Measurements from ENCODE around the gene SAPCD2. TPM values are rescaled to one million over a fixed set of nuclear protein-coding genes. Genes with fewer than 3 reads are reported as not detected.
A peak's percentile ranks its signal among the peaks of the same experiment; 100 is the strongest.

The SAPCD2 gene
- total RNA-seq, 1 donor from 2014 or later = 1.0 TPM

DNA sequence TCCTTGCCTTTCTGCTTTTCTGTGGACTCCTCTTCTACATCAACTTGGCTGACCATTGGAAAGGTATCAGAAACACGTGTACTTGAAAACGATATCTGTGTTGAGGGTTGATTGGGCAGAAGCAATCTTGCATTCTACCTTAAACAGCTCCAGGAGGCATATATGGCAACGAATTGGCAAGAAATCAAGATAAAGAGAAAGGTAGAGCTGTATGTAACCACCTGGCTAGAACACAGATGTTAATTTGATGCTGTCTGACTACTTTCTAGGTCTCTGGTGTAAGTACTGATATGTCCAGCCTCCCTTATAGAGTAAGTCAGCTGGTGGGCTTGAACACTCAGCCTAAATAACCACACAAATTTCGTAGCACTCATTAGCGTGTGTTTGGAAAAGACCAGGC lies 17.8 kb upstream of the SAPCD2 start:
- TF ChIP-seq, protein P1, sequence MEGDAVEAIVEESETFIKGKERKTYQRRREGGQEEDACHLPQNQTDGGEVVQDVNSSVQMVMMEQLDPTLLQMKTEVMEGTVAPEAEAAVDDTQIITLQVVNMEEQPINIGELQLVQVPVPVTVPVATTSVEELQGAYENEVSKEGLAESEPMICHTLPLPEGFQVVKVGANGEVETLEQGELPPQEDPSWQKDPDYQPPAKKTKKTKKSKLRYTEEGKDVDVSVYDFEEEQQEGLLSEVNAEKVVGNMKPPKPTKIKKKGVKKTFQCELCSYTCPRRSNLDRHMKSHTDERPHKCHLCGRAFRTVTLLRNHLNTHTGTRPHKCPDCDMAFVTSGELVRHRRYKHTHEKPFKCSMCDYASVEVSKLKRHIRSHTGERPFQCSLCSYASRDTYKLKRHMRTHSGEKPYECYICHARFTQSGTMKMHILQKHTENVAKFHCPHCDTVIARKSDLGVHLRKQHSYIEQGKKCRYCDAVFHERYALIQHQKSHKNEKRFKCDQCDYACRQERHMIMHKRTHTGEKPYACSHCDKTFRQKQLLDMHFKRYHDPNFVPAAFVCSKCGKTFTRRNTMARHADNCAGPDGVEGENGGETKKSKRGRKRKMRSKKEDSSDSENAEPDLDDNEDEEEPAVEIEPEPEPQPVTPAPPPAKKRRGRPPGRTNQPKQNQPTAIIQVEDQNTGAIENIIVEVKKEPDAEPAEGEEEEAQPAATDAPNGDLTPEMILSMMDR (IDR thresholded peaks at IDR 0.05; ENCODE audit: unreplicated experiment) = no peak
- Mint-ChIP-seq H3K4me3 (ENCODE audit: unreplicated experiment) (peak overlapping the region; percentile 94), H3K27ac (ENCODE audit: unreplicated experiment) (peak overlapping the region; percentile 28), H3K9me3 (ENCODE audit: unreplicated experiment) (no peaks in the 10 kb centered on the region), H3K27me3 (ENCODE audit: unreplicated experiment) (peaks cover 22% of the 10 kb centered on the region), H3K36me3 (ENCODE audit: low read depth, unreplicated experiment) (peaks cover 30% of the 10 kb centered on the region), H3K4me1 (ENCODE audit: unreplicated experiment) (peaks cover 12% of the 10 kb centered on the region)
- DNase-seq (ENCODE audit: low spot score) = no peak

DNA sequence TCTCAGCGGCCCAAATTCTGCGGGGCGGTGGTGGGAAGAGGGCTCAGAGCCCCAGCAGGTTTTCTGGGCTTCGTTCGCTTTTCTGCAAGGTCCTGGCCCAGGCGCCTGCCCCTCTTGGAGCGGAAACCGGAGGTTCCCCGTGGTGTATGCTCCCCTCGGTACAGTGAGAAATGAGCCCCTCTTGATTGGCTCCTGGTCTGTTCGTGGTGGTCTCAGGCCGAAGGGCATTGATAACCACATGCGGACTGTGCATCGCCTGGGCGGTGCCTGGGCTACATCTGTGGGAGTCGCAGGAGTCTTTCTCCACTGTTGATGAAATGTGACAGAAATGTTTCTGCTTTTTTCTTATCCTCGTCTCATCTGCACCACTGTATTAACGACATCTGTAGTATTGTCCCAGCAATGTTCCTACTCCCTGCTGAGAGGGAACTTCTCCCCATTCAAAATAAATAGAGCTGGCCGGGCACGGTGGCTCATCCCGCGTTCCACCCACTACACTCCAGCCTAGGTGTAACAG lies 17.1 kb upstream of the SAPCD2 start:
- DNase-seq (ENCODE audit: low spot score) = no peak
- peak overlapping the region; percentile 28 for H3K27ac Mint-ChIP-seq (ENCODE audit: unreplicated experiment)
- H3K4me1 Mint-ChIP-seq (ENCODE audit: unreplicated experiment) = peaks cover 12% of the 10 kb centered on the region
- peak overlapping the region; percentile 94 for H3K4me3 Mint-ChIP-seq (ENCODE audit: unreplicated experiment)
- H3K36me3 Mint-ChIP-seq (ENCODE audit: low read depth, unreplicated experiment) = peaks cover 25% of the 10 kb centered on the region
- H3K27me3 Mint-ChIP-seq (ENCODE audit: unreplicated experiment) = peaks cover 20% of the 10 kb centered on the region
- TF ChIP-seq, protein P1 (IDR thresholded peaks at IDR 0.05; ENCODE audit: unreplicated experiment) = no peak
- H3K9me3 Mint-ChIP-seq (ENCODE audit: unreplicated experiment) = no peaks in the 10 kb centered on the region

DNA sequence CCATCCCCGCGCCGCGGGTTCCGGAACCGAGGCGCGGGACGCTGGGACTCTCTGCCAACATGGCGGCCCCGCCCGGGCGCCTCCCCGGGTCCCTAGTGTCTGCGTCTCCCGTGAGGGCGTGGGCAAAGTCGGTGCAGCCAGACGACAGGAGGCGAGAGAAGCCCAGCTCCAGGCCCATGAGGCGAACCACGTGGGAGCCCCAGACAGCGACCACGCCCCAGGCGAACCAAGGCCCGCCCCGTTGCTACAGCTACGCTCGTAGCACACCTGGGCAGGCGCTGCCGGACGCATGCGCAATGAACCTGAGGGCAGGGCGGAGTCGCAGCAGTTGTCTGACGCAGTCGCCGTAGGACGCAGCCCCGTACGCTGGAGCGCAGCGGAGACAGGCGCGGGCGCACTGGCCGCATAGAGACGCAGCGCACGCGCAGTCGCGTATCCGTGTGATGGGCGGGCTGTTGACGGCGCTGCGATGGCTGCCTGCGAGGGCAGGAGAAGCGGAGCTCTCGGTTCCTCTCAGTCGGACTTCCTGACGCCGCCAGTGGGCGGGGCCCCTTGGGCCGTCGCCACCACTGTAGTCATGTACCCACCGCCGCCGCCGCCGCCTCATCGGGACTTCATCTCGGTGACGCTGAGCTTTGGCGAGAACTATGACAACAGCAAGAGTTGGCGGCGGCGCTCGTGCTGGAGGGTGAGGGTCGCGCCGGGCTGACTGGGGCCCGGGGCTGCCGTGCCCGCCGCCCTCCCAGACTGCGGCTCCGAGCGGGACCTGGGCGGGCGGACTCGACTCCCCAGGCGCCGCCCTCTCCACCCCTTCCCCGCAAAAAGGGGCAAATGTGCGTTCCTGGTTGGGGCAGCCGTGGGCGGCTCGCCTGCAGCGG lies 16.4 kb upstream of the SAPCD2 start, which contains the start of gene MAN1B1:
MAN1B1 (plus strand) TSS at position 455 of the 878 bp plus-strand sequence; CDS start at position 470, 15 bp downstream.
- Mint-ChIP-seq H3K4me3 (ENCODE audit: unreplicated experiment) (peak within 1 kb of the TSS; percentile 94), H3K27ac (ENCODE audit: unreplicated experiment) (peak within 1 kb of the TSS; percentile 28)
- peak; percentile 95 for DNase-seq (ENCODE audit: low spot score)

DNA sequence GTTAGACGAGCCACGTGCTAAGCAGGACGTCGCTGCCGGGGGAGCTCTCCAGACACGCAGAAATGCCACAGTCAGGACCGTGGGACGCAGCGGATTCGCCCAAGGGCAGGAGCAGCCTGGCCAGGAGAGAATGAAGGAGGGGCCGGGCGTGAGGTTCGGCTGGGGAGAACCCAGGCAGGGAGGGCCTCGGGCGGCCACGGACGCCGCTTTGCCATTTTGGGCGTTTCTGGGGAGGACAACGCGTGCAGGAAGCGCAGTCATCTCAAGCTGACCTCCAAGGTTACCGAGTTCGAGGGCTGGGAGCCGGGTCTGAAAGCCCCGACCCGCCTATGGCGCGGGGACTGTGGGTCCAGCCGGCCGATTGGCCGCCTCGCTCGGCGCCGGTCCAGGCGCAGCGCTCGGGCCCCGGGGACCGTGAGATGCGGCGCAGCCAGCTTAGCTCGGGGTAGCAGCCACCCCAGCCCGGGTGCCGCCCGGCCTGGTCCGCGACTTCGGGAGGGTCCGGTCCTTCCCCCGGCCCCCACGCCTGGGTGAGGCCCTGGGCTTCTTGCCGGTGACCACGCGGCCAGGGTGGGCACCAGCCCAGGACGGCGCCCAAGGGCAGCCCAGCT lies 15.7 kb upstream of the SAPCD2 start:
- peaks cover 21% of the 10 kb centered on the region for H3K36me3 Mint-ChIP-seq (ENCODE audit: low read depth, unreplicated experiment)
- H3K4me1 Mint-ChIP-seq (ENCODE audit: unreplicated experiment) = peaks cover 12% of the 10 kb centered on the region
- H3K27me3 Mint-ChIP-seq (ENCODE audit: unreplicated experiment) = peaks cover 23% of the 10 kb centered on the region
- TF ChIP-seq, protein P1 (IDR thresholded peaks at IDR 0.05; ENCODE audit: unreplicated experiment) = no peak
- H3K27ac Mint-ChIP-seq (ENCODE audit: unreplicated experiment) = no peak overlapping the region
- peak overlapping the region; percentile 88 for H3K4me3 Mint-ChIP-seq (ENCODE audit: unreplicated experiment)
- DNase-seq (ENCODE audit: low spot score) = no peak
- no peaks in the 10 kb centered on the region for H3K9me3 Mint-ChIP-seq (ENCODE audit: unreplicated experiment)

More for the DNA sequence above, 16.4 kb upstream of the SAPCD2 start, which contains the start of gene MAN1B1:
- H3K36me3 Mint-ChIP-seq (ENCODE audit: low read depth, unreplicated experiment) = peaks cover 23% of the 10 kb centered on the region
- peaks cover 23% of the 10 kb centered on the region for H3K27me3 Mint-ChIP-seq (ENCODE audit: unreplicated experiment)
- peaks cover 12% of the 10 kb centered on the region for H3K4me1 Mint-ChIP-seq (ENCODE audit: unreplicated experiment)
- no peaks in the 10 kb centered on the region for H3K9me3 Mint-ChIP-seq (ENCODE audit: unreplicated experiment)
- TF ChIP-seq, protein P1 (IDR thresholded peaks at IDR 0.05; ENCODE audit: unreplicated experiment) = no peak

Measured in endothelial cell (in vitro differentiated cells).